Osteocyte (in vitro differentiated cells): Measurements from ENCODE around the gene EPM2AIP1. TPM values are rescaled to one million over a fixed set of nuclear protein-coding genes. Genes with fewer than 3 reads are reported as not detected.
"Not testable (repeated sequence)": the region's sequence is repeated elsewhere in the genome, so short reads cannot be mapped to it uniquely, and the experiment has no call there.

Experiments
- DNase-seq: peaks from one replicate; pipeline ENCODE4 v3.0.0; 2021; ENCODE audit warnings: mixed read lengths; ENCODE audit not compliant: unreplicated experiment; ENCODE audit errors: extremely low spot score
- H3K27ac Mint-ChIP-seq: one replicate; pipeline ENCODE4 v1.8.0; 2021; ENCODE audit warnings: mild to moderate bottlenecking, mixed read lengths; ENCODE audit not compliant: unreplicated experiment
- H3K27me3 Mint-ChIP-seq: one replicate; pipeline ENCODE4 v1.8.0; 2021; ENCODE audit warnings: mixed read lengths; ENCODE audit not compliant: unreplicated experiment
- H3K36me3 Mint-ChIP-seq: one replicate; pipeline ENCODE4 v1.8.0; 2021; ENCODE audit warnings: mixed read lengths; ENCODE audit not compliant: unreplicated experiment
- H3K4me1 Mint-ChIP-seq: one replicate; pipeline ENCODE4 v1.8.0; 2021; ENCODE audit warnings: mixed read lengths; ENCODE audit not compliant: unreplicated experiment
- H3K4me3 Mint-ChIP-seq: one replicate; pipeline ENCODE4 v1.8.0; 2021; ENCODE audit warnings: mild to moderate bottlenecking, moderate library complexity, mixed read lengths; ENCODE audit not compliant: unreplicated experiment
- H3K9me3 Mint-ChIP-seq: one replicate; pipeline ENCODE4 v1.8.0; 2021; ENCODE audit warnings: mixed read lengths; ENCODE audit not compliant: unreplicated experiment
- total RNA-seq: library from RNA; stranded (reverse); gene quantifications from 2 replicates; pipeline ENCODE4 v1.2.1, GENCODE V29; 2021
- TF ChIP-seq, protein P1 (sequence below): fragments of 200-600 bp; sonication (generic); IDR thresholded peaks from 2 replicates; pipeline ENCODE4 v1.5.0; 2021; ENCODE audit warnings: antibody characterized with exemption, mild to moderate bottlenecking, moderate library complexity

The EPM2AIP1 gene
- total RNA-seq, 1 donor from 2014 or later = 24.5 TPM

DNA sequence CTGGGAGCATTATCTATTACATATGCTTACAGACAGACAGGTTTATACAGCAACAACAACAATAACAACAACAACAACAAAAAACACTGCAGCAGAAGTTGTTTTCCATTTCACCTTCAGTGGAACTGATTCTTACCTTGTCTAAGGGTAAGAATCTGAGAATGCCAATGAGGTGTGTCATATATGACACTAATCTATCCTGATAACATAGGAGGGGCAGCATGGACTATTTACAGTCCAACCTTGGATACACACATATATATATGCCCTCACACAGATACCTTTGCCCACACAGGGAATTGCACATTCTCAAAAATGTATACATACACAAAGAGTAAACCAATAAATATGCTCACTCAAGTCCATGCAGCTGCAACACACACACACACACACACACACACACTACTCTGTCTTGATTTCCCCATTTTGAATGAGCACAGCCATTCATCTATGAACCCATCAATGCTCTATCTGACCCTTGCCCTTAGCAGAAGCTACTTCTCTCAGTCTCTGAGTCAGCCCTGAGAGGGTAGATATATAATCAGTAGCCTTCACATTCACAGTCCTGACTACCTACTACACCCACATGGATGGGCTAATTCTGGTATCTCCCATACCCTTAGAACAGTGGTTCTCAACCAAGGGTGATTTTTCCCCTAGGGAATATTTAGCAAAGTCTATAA lies 38.3 kb downstream of the EPM2AIP1 start:
- Mint-ChIP-seq H3K9me3 (peaks cover under 1% of the 10 kb centered on the region), H3K27me3 (peaks cover 17% of the 10 kb centered on the region), H3K4me1 (no peaks in the 10 kb centered on the region), H3K36me3 (no peaks in the 10 kb centered on the region), H3K4me3 (no peak overlapping the region), H3K27ac (no peak overlapping the region)
- DNase-seq = no peak
- TF ChIP-seq, protein P1, sequence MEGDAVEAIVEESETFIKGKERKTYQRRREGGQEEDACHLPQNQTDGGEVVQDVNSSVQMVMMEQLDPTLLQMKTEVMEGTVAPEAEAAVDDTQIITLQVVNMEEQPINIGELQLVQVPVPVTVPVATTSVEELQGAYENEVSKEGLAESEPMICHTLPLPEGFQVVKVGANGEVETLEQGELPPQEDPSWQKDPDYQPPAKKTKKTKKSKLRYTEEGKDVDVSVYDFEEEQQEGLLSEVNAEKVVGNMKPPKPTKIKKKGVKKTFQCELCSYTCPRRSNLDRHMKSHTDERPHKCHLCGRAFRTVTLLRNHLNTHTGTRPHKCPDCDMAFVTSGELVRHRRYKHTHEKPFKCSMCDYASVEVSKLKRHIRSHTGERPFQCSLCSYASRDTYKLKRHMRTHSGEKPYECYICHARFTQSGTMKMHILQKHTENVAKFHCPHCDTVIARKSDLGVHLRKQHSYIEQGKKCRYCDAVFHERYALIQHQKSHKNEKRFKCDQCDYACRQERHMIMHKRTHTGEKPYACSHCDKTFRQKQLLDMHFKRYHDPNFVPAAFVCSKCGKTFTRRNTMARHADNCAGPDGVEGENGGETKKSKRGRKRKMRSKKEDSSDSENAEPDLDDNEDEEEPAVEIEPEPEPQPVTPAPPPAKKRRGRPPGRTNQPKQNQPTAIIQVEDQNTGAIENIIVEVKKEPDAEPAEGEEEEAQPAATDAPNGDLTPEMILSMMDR = no peak

DNA sequence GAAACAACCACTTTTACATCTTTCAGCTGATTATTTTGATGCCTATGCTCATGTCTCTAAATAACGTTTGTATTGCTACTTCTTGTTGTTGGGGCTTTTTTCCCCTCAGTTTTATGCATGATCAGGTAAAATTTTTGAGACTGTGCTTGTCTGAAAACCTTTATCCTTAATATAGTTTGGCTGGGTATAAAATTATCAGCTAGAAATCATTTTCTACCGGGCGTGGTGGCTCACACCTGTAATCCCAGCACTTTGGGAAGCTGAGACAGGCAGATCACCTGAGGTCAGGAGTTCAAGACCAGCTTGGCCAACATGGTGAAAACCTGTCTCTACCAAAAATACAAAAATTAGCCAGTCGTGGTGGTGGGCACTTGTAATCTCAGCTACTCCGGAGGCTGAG lies 45.1 kb downstream of the EPM2AIP1 start:
- not testable (repeated sequence) for H3K36me3 Mint-ChIP-seq, H3K9me3 Mint-ChIP-seq, H3K4me1 Mint-ChIP-seq, H3K27ac Mint-ChIP-seq, H3K4me3 Mint-ChIP-seq, H3K27me3 Mint-ChIP-seq
- DNase-seq = peak; percentile 3

DNA sequence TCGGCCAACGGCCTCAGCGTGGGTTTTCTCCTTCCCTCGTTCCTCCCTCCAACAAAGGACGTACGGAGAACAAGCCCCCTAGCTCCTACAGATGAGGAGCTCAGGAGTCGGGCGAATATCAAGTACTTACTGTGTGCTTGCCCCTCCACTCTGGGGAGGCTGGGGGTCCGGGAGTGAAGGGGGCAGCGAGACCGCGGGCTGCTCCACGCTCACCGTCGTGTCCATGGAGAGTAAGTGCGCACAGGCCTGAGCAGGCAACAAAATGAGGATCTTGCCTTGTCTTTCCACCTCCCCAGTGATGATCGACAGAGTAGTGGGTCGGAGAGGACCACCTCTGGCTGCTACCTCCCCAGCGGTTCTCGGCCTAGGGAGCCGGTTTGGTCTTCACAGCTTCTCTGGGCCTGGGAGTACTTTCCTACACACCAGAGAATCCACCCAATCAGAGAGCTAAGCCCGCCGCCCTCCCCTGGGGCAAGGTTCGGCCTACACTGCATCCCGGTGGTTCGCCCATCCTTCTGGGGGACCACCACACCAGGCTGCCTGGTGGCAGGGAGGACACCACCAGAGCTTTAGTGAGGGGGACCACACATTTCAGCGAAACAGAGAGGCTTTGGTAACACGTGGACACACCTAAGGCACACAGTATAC lies 47.5 kb downstream of the EPM2AIP1 start:
- H3K36me3 Mint-ChIP-seq = peaks cover 3% of the 10 kb centered on the region
- peak overlapping the region; percentile 69 for H3K4me3 Mint-ChIP-seq
- no peaks in the 10 kb centered on the region for H3K27me3 Mint-ChIP-seq
- H3K4me1 Mint-ChIP-seq = peaks cover 8% of the 10 kb centered on the region
- H3K9me3 Mint-ChIP-seq = peaks cover 6% of the 10 kb centered on the region
- peak; percentile 84 for DNase-seq
- H3K27ac Mint-ChIP-seq = no peak overlapping the region
- TF ChIP-seq, protein P1 = no peak

DNA sequence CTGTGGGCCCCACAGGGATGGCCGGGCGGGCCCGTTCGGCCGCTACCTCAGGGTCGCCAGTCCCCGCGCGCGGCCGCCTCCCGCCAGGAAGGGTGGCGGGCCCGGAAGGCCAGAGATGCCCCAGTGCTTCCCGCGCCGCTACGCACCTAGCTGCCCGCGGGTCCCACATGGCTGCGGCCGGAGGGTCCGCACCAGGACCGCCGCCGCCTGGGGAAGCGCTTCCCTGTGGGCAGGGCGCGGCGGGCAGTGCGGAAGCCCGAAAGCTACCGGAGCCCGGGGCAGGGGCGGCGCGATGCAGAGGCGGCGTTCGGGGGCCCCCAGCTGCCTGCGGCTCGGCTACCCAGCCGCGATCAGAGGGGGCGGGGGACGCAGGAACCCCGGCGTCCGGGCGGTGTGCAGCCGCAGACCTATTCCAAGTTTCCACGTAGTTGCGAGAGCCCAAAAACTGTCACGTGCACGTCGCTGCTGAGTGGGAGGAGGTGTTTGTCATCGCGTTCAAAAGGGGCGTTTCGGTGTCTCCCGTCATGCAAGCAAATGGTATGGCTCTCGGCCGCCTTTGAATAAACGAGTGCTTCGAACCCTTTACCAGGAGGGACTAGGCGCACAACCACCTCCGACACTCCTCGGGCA lies 48.2 kb downstream of the EPM2AIP1 start, which contains the start of gene TRANK1:
TRANK1 (minus strand) TSS at position 414 of the 630 bp plus-strand sequence; CDS start at position 169, 245 bp downstream.
- TF ChIP-seq, protein P1 = no peak
- DNase-seq = peak; percentile 86
- H3K27me3 Mint-ChIP-seq = no peaks in the 10 kb centered on the region
- peaks cover 3% of the 10 kb centered on the region for H3K36me3 Mint-ChIP-seq
- peak within 1 kb of the TSS; percentile 84 for H3K4me3 Mint-ChIP-seq
- peak within 1 kb of the TSS; percentile 85 for H3K27ac Mint-ChIP-seq
- H3K4me1 Mint-ChIP-seq = peaks cover 8% of the 10 kb centered on the region
- H3K9me3 Mint-ChIP-seq = peaks cover 6% of the 10 kb centered on the region

DNA sequence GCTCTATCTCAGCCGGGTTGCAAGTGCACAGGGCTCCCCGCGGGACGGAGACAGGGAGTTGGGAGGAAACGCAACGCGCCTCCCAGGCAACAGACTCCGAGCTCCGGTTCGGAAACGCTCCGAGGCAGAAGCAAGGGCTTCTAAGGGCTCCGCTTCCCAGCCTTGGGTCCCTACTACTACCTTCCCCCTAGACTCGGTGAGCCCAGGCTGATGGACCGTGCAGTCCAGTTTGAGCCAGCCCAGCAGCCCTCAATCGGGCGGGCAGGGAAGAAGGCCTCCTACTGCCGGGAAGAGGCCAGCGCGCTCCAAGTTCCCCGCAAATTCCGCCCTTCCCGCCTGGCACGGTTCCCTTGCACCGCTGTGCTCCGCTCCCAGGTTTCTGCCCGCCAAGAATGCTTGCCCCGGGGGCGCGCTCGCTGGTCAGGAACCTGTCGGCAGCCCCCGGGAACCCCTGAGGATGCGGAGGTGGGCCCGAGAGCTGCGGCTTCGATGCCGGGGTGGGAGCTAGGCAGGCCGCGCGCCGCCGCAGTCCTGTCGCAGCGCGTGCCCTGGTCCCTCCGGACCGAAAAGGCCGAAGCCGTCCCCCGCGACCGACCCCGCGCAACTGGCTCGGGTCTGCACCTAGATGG lies 48.8 kb downstream of the EPM2AIP1 start:
- H3K27ac Mint-ChIP-seq = peak overlapping the region; percentile 85

More for the DNA sequence above, 48.8 kb downstream of the EPM2AIP1 start:
- peaks cover 8% of the 10 kb centered on the region for H3K4me1 Mint-ChIP-seq
- H3K36me3 Mint-ChIP-seq = peaks cover 3% of the 10 kb centered on the region
- H3K9me3 Mint-ChIP-seq = peaks cover 1% of the 10 kb centered on the region
- H3K4me3 Mint-ChIP-seq = peak overlapping the region; percentile 84
- DNase-seq = peak; percentile 87
- no peaks in the 10 kb centered on the region for H3K27me3 Mint-ChIP-seq
- TF ChIP-seq, protein P1 = peak; percentile 13
